Thyroid gland (tissue), 4 donors: ENCODE measurements around the gene RAI1. TPM values are rescaled to one million over a fixed set of nuclear protein-coding genes. Genes with fewer than 3 reads are reported as not detected.

ENCODE experiments used
- DNase-seq, 2 donors: peaks; one replicate each; pipeline ENCODE4 v3.0.0-alpha.2; 2019
- H3K27ac ChIP-seq, 3 donors: fragments of 200-600 bp; sonication (generic); 1 replicate in 2 of 3; 2 replicates in 1 of 3; pipeline ENCODE4 v1.5.1; 2016 to 2019; ENCODE audit warnings: mild to moderate bottlenecking in 1 of 3, moderate library complexity in 1 of 3
- H3K27me3 ChIP-seq: fragments of 200-600 bp; sonication (generic); one replicate; pipeline ENCODE4 v1.5.1; 2019
- H3K36me3 ChIP-seq, 2 donors: fragments of 200-600 bp; sonication (generic); one replicate each; pipeline ENCODE4 v1.5.1; 2016 to 2019
- H3K4me1 ChIP-seq, 2 donors: fragments of 200-600 bp; sonication (generic); one replicate each; pipeline ENCODE4 v1.5.1; 2017 to 2019
- H3K4me3 ChIP-seq, 3 donors: fragments of 200-600 bp; sonication (generic); replicated peaks in 1 of 3; 1 replicate in 2 of 3; 2 replicates in 1 of 3; pipeline ENCODE4 v1.5.1; 2016; ENCODE audit warnings: mild to moderate bottlenecking in 1 of 3
- H3K9me3 ChIP-seq: fragments of 200-600 bp; sonication (generic); one replicate; pipeline ENCODE4 v1.5.1; 2017
- CTCF ChIP-seq, 6 experiments: fragments of 200-600 bp in 3 of 6; fragments of 450-650 bp in 3 of 6; sonication (generic) in 3 of 6; IDR thresholded peaks; one replicate each; pipeline ENCODE4 v1.5.1; 2016 to 2019; ENCODE audit warnings: antibody characterized with exemption in 6 of 6, mild to moderate bottlenecking in 2 of 6, inconsistent platforms in 1 of 6, moderate library complexity in 1 of 6
- POLR2A ChIP-seq, 2 donors: fragments of 450-650 bp; IDR thresholded peaks; one replicate each; pipeline ENCODE4 v1.6.1; 2017; ENCODE audit warnings: antibody characterized with exemption in 2 of 2, mild to moderate bottlenecking in 2 of 2, moderate library complexity in 1 of 2
- WGBS, 2 donors: methylation state at CpG; one replicate each; pipeline ENCODE4 v1.1.5; 2017; 5-methylcytosine and 5-hydroxymethylcytosine counted together
- intact Hi-C: fragments of 100-400 bp; cut with DNase I; formaldehyde crosslinking; loops from one replicate; pipeline ENCODE4 v1.15.1; 2023
- total RNA-seq, 4 donors: library from RNA; depleted of rRNA; stranded (reverse); fragments of >200 nt; gene quantifications; one replicate each; pipeline ENCODE4 v1.2.3, GENCODE V29; 2016

Gene RAI1
- total RNA-seq, 4 donors from 2014 or later: 19.1 to 52.3 (median 34.1) TPM

DNA sequence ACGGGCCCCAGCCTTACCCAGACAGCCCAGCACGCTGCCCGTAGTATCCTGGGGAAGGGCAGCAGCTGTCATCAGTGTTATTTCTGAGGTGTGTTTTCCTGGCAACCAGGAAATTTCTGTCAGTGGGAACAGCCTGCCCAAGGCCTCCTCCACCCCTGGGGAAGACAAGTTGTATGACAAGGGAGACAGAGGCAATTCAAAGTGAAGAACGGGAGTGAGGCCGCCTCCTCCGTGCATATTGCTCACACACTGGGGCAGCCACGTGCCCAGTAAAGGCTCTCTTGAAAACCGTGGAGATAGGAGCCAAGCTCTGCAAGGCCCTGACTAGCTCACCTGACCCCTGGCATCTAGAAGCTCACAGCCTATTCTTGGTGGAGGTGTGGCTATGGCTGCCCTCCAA is 57.6 kb downstream of the RAI1 start:
- DNase-seq: peak; percentile 34 to 54
- WGBS, 2 donors: 36 to 46% methylated on average over 8 of the region's 8 CpGs
- peaks cover 46 to 79% of the 10 kb centered on the region in 2 donors for H3K4me1 ChIP-seq

DNA sequence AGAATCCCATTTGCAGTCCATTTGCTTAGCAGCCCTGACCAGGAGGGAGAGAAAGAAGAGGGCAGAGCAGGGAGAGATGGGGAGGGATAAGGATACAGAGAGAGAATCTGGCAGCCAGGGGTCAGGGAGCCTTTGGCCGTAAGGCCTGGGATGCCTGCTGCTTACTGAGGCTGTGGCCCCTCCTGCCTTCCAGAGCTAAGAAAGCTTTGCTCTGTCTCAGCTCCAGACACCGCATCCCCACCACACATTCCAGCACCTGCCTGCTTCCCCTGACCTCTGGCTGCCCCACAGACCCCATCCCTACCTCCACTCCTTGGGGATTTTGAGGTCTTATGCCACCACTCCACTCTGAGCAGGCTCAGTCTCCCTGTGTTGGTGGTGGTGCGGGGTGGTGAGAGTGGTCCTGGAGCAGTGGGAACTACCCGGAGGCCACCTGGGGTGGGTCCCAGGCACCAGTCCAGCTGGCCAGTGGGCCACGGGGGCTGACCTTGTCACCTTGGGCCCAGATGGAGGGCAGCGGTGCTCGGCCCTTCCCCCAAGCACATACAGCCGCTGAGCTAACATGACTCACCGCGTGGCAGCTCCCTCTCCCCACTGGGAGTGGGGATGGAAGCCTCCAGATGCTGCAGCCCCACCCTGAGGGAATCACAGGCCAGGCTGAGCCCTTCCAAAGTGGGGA is 58.3 kb downstream of the RAI1 start:
- H3K4me1 ChIP-seq: peaks cover 46 to 79% of the 10 kb centered on the region in 2 donors
- WGBS, 2 donors: 63 to 80% methylated on average over 4 to 10 of the region's 10 CpGs
- TF ChIP-seq CTCF (IDR thresholded peaks at IDR 0.05) (no peak), POLR2A (IDR thresholded peaks at IDR 0.05) (no peak)
- H3K9me3 ChIP-seq: no peaks in the 10 kb centered on the region
- no peaks in the 10 kb centered on the region for H3K36me3 ChIP-seq
- peak overlapping the region in 2 of 3 donors; percentile 52 to 57 for H3K27ac ChIP-seq
- H3K4me3 ChIP-seq: no peak overlapping the region
- no peaks in the 10 kb centered on the region for H3K27me3 ChIP-seq
- DNase-seq: peak in 1 of 2 donors; percentile 47
- intact Hi-C loops: no loop called here

More for the DNA sequence above, 57.6 kb downstream of the RAI1 start:
- peak overlapping the region; percentile 33 to 57 (median 52) for H3K27ac ChIP-seq
- H3K27me3 ChIP-seq: no peaks in the 10 kb centered on the region
- no peak overlapping the region for H3K4me3 ChIP-seq
- intact Hi-C loops: no loop called here
- H3K36me3 ChIP-seq: no peaks in the 10 kb centered on the region
- no peaks in the 10 kb centered on the region for H3K9me3 ChIP-seq
- TF ChIP-seq CTCF (IDR thresholded peaks at IDR 0.05): no peak
- no peak for TF ChIP-seq POLR2A (IDR thresholded peaks at IDR 0.05)

DNA sequence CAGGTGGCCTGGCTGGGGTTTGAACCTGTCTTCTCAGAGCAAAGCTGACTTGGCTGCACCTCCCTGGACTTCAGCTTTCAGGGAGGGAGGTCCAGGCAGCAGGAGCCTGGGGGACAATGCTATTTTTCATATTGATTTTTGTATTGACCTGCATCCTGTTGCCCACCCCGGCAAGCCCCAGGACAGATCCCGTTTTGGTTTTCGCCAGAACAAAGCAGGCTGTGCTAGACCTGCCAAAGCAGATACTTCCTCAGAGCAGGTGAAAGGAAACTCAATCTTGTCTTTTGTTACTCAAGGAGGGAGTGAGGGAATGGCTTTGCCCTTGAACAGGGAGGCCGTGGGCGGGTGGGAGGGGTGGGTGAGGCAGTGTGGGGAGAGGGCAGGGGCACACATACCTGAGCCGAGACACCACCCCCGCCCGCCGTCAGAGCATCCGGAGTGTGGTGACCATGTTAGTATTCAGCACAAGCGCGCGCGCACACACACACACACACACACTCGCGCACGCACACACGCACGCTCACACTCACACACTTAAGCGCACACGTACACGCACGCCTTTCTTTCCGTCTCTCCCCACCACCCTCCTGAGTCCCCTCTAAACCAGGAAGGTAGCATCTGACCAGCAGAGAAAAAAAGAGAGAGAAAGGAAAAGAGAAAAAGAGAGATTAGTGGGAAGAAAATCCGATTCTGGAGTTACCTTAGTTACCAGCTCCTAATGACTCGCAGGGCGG is 59.5 kb downstream of the RAI1 start:
- DNase-seq: peak in 1 of 2 donors; percentile 33
- Histone ChIP-seq H3K9me3 (no peaks in the 10 kb centered on the region), H3K4me3 (no peak overlapping the region), H3K27me3 (no peaks in the 10 kb centered on the region), H3K27ac (peak overlapping the region; percentile 44 to 68 (median 61)), H3K36me3 (no peaks in the 10 kb centered on the region), H3K4me1 (peaks cover 46 to 81% of the 10 kb centered on the region in 2 donors)
- 64 to 65% methylated on average over 27 of the region's 27 CpGs for WGBS, 2 donors
- intact Hi-C loops: no loop called here
- TF ChIP-seq POLR2A (IDR thresholded peaks at IDR 0.05) (no peak), CTCF (IDR thresholded peaks at IDR 0.05) (no peak)

- H3K4me3 ChIP-seq: no peak overlapping the region
- 29 to 39% methylated on average over 18 of the region's 18 CpGs for WGBS, 2 donors
- H3K27me3 ChIP-seq: no peaks in the 10 kb centered on the region
- no peak for TF ChIP-seq POLR2A (IDR thresholded peaks at IDR 0.05)
- peak in 3 of 6 experiments; percentile 25 to 32 (median 30) for TF ChIP-seq CTCF (IDR thresholded peaks at IDR 0.05)
- H3K36me3 ChIP-seq: no peaks in the 10 kb centered on the region
- intact Hi-C loops: no loop called here
- H3K27ac ChIP-seq: peak overlapping the region; percentile 44 to 68 (median 61)
- DNase-seq: peak; percentile 73 to 82
- peaks cover 46 to 78% of the 10 kb centered on the region in 2 donors for H3K4me1 ChIP-seq
- H3K9me3 ChIP-seq: no peaks in the 10 kb centered on the region
These were observed 60.2 kb downstream of the RAI1 start for GRCh38 chr17:17741349-17742023.
